ENCODE measurements around the gene APOF.
"Not testable (repeated sequence)": the region's sequence is repeated elsewhere in the genome, so short reads cannot be mapped to it uniquely, and the experiment has no call there.

Gene APOF

GRCh38 chr12:56373515-56373914 is 10.9 kb upstream of the APOF start:
- DNase-seq (ENCODE audit: low read depth in 2 of 2), result no peak

DNA sequence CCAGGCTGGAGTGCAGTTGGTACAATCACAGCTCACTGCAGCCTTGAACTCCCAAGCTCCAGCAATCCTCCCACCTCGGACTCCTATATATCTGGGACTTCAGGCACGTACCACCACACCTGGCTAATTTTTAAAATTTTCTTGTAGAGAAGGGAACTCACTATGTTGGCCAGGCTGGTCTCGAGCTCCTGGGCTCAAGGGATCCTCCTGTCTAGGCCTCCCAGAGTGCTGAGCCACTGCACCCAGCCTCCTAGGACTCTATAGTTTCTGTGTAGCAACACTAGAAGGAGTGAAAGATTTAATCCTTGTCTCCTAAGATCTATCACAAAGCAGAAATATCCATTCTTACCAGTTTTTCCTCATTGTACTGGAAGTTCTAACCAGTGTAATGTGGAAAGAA is 4.3 kb upstream of the APOF start:
- DNase-seq (ENCODE audit: low read depth in 2 of 2), result no peak

GRCh38 chr12:56361487-56362129 is 1.0 kb downstream of the APOF start:
- DNase-seq (ENCODE audit: low read depth in 2 of 2), result no peak

DNA sequence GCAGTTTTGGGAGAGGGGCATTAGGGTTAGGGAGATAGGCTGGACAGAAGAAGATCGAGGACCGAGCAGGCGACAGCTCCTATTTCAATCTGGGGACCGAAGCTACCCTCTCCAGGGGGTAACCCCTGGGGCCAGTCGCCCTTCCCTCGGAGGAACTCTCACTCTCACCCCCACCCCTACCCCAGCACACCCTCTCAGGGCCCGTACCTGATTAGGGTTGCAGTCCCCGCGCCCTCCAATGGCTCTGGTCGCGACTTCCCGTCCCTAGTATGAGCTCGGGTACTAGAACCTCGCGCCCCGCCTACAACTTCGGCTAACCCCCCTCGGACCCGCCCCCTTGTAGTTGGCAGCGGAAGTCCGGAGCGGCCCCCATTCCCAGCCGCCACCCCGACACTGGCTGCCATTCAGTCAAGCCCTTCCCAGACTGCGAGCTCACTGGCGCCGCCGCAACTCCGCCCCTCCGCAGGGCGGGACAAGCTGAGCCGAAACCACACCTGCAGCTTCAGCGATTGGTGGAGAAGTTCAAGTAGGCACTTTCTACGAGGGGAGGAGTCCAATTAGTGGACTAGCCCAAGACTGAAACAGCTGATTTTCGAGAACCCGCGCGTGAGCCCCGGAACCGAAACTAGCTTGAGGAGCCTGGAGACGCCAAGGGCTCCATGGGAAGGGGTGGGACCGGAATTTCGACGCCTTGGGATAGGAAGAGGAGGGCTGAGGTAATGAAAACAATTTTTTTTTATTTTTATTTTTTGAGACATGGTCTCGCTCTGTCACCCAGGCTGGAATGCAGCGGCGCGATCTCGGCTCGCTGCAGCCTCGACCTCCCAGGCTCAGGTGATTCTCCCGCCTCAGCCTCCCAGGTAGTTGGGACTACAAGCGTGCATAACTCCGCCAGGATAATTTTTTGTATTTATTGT is 2.5 kb downstream of the APOF start, which contains the start of gene STAT2:
TSS of gene STAT2 (minus strand) at position 257 of the 917 bp plus-strand sequence. CDS start 3,536 bp downstream, outside the sequence.
- DNase-seq (ENCODE audit: low read depth in 2 of 2), result peak; percentile 94 to 99

DNA sequence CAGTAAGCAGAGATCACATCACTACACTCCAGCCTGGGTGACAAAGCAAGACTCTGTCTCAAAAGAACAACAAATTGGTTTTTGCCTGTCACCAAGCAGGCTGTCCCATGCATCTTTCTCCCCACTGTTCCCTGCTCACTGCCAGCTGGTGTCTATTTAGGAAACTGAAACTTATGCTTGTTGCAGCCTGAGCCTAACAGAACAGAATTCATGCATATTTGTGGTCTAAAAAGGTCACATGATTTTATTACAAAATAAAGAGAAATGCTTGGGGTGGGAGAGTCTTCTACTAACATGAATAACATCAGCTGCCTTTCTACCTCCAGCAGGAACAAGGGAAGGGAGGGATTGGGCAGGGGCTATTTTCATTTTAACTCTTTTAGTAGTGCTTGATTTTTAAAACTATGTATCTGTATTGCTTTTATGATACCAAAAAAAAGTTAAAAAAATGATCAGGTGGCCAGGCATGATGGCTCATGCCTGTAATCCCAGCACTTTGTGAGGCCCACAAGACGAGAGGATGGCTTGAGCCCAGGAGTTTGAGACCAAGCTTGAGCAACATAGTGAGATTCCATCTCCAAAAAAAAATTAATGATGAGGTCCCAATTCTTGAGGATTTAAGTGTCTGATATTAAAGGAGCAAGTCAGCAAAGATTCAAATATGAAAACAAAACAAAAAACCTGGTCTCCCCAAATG is 3.7 kb downstream of the APOF start:
- no peak for DNase-seq (ENCODE audit: low read depth in 2 of 2)

- DNase-seq (ENCODE audit: low read depth in 2 of 2), result no peak
These were observed 11.3 kb downstream of the APOF start for GRCh38 chr12:56351325-56351724.

DNA sequence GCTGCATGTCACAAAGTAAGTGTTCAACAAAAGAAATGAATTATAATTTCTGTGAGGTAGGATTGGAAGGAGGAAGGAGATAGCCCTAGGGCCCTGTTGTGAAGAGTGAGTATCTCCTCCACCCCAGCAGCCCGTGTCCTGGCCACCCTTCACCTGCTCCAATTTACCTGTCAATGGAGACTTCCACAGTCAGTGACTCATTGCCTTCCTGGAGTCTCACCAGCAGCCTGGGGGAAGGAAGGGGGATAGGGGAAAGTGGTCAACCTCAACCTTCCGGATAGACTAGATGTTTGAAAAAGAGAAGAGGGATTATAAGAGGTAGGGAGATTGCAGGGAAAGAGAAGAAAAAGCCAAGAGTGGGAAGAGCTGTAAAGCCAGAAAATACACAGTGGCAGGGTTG is 12.0 kb downstream of the APOF start:
- DNase-seq (ENCODE audit: low read depth in 2 of 2), result no peak

GRCh38 chr12:56348776-56349175 is 13.9 kb downstream of the APOF start:
- no peak for DNase-seq (ENCODE audit: low read depth in 2 of 2)

DNA sequence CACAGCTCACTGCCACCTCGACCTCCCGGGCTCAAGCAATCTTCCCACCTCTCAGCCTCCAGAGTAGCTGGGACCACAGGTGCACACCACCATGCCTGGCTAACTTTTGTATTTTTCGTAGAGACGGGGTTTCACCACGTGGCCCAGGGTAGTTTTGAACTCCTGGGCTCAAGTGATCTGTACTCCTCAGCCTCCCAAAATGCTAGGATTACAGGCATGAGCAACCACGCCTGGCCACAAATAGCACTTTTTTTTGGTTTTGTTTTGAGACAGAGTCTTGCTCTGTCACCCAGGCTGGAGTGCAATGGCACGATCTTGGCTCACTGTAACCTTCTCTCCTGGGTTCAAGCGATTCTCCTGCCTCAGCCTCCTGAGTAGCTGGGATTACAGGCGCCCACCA is 15.4 kb downstream of the APOF start:
- not testable (repeated sequence) for DNase-seq (ENCODE audit: low read depth in 2 of 2)

GRCh38 chr12:56346675-56347074 is 16.0 kb downstream of the APOF start:
- no peak for DNase-seq (ENCODE audit: low read depth in 2 of 2)

DNA sequence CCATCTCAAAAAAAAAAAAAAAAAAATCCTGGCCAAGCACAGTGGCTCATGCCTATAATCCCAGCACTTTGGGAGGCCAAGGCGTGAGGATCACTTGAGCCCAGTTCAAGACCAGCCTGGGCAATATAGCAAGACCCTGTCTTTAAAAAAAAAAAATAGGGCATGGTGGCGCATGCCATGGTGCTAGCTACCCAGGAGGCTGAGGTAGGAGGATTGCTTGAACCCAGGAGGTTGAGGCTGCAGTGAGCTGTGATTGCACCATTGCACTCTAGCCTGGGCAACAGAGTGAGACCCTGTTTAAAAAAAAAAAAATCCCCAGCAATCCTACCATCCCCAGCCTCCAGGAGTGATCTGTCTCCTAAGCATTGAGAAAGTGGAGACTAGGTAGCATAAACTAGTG is 20.4 kb downstream of the APOF start:
- not testable (repeated sequence) for DNase-seq (ENCODE audit: low read depth in 2 of 2)

DNA sequence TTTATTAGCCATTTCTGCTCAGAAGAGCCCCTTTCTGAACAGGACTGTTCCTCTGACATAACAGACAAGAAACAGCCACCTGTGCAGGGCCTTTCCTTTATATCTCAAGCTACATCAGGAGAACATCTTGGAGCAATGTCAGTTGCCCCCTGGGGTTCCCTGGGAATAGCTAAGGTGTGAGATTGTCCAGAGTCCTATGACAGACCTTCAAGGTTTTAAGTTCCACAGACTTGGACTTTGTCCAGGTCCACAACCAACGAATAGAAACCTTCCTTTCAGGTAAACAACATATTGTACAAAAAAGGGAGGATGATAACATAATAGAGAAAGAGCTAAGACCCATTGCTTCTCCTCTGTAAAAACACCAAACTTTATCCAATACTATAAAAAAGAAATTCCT is 21.0 kb downstream of the APOF start:
- DNase-seq (ENCODE audit: low read depth in 2 of 2), result no peak

- DNase-seq (ENCODE audit: low read depth in 2 of 2), result no peak
These were observed 23.6 kb downstream of the APOF start for GRCh38 chr12:56339158-56339422.

DNA sequence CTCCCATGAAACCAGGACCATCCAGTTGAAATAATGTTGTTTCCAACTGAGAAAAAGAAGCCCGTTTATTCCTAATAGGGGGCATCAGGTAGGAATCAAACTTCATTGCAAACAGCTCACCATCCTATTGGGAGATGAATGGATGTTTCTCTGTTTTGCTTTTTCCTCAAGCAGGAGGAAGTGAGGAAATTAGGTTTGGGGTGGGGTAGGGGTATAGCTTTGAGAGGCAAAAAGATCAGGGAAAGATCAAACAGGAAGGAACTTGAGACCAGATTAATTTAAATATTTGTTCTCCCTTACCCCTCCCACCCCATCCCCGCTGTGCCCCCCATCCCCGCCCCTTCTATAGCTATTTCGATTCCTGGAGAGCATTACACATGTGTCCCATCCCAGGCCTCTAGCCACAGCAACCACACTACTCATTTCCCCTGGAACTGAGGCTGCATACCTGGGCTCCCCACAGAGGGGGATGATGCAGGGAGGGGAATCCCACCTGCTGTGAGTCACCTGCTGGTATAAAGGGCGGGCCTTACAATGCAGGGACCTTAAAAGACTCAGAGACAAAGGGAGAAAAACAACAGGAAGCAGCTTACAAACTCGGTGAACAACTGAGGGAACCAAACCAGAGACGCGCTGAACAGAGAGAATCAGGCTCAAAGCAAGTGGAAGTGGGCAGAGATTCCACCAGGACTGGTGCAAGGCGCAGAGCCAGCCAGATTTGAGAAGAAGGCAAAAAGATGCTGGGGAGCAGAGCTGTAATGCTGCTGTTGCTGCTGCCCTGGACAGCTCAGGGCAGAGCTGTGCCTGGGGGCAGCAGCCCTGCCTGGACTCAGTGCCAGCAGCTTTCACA is 24.1 kb downstream of the APOF start, which contains the start of gene IL23A:
TSS of gene IL23A (plus strand) at position 577 of the 850 bp plus-strand sequence. CDS start at position 738, 161 bp downstream.
- DNase-seq (ENCODE audit: low read depth in 2 of 2), result peak; percentile 61 to 76

DNA sequence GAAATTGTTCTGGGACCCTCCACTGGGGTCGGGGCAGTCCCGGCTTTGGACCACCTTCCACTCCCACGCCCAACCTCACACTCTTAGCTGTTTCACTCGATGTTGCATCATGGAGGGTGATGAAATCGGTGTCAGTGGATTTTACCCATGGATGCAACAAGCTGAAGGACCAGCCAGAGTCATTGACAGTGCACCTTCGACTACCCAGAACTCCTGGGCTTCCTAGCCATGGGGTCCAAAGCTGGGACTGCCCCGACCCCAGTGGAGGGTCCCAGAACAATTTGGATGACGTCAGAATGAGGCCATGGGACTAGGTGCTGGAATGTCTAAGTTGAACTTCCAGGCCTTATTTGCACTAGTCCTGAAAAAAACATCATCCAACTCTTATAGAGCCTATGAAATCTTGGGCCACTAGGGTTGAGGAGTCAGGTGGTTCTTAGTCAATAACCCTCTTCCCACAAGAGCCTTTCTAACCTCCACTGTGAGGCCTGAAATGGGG is 24.9 kb downstream of the APOF start:
- no peak for DNase-seq (ENCODE audit: low read depth in 2 of 2)

- no peak for DNase-seq (ENCODE audit: low read depth in 2 of 2)
These were observed 26.1 kb downstream of the APOF start for GRCh38 chr12:56336361-56337167.

- DNase-seq (ENCODE audit: low read depth in 2 of 2), result not testable (repeated sequence)
These were observed 27.1 kb downstream of the APOF start for GRCh38 chr12:56335527-56335926.

GRCh38 chr12:56334490-56334793 is 28.2 kb downstream of the APOF start:
- DNase-seq (ENCODE audit: low read depth in 2 of 2), result no peak

- peak; percentile 80 to 82 for DNase-seq (ENCODE audit: low read depth in 2 of 2)
These were observed 28.8 kb downstream of the APOF start, which contains the start of gene PAN2 for GRCh38 chr12:56333679-56334489. Gene PAN2, minus strand, starts transcription at chr12:56334000. Its CDS starts 906 bp downstream, at chr12:56333094.

- no peak for DNase-seq (ENCODE audit: low read depth in 2 of 2)
These were observed 29.4 kb downstream of the APOF start for GRCh38 chr12:56333197-56333678.

Measured in stimulated activated CD4-positive, alpha-beta T cell treated with anti-CD3 and anti-CD28 coated beads, Interleukin-1b, Interleukin-23, amount 100 ng/mL, for 1 hour (primary cell).